Measurements from ENCODE around the gene ACBD7. TPM values are rescaled to one million over a fixed set of nuclear protein-coding genes. Genes with fewer than 3 reads are reported as not detected.

ACBD7 gene
- total and polyA plus RNA-seq, 9 of the 15 experiments (the other 6 are each of a cell fraction or from before 2014, with no cell fraction given) = 0.21 to 3.2 (median 0.84) TPM

- no peak for TF ChIP-seq BRF2 (IDR thresholded peaks at IDR 0.05; ENCODE audit: borderline replicate concordance, insufficient read depth, insufficient read length)
- no peak for TF ChIP-seq RERE (CRISPR knock-in tag; IDR thresholded peaks at IDR 0.05; ENCODE audit: borderline replicate concordance)
- TF ChIP-seq HDGF (IDR thresholded peaks at IDR 0.05) = no peak
- TF ChIP-seq ZNF79 (CRISPR knock-in tag; IDR thresholded peaks at IDR 0.05; ENCODE audit: low read depth) = no peak
- peak; percentile 59; the same call in 1 of the 2 replicates for TF ChIP-seq CREM (IDR thresholded peaks at IDR 0.05; ENCODE audit: low read depth)
- no peak; the same call in 1 of the 2 replicates for TF ChIP-seq ELK3 (CRISPR knock-in tag; IDR thresholded peaks at IDR 0.05)
- TF ChIP-seq NBN (IDR thresholded peaks at IDR 0.05; ENCODE audit: low read depth) = no peak
- no peak for TF ChIP-seq KAT7 (CRISPR knock-in tag; IDR thresholded peaks at IDR 0.05; ENCODE audit: borderline replicate concordance)
- TF ChIP-seq MAFF (IDR thresholded peaks at IDR 0.05; ENCODE audit: low read length) = no peak; the same call in 1 of the 2 replicates
- no peak for TF ChIP-seq ARID2 (IDR thresholded peaks at IDR 0.05)
- no peak for TF ChIP-seq STAG1 (CRISPR knock-in tag; IDR thresholded peaks at IDR 0.05; ENCODE audit: borderline replicate concordance)
- peak; percentile 83 for TF ChIP-seq CREB3L1 (IDR thresholded peaks at IDR 0.05; ENCODE audit: borderline replicate concordance, low read depth)
- no peak for TF ChIP-seq SRSF3 (IDR thresholded peaks at IDR 0.05; ENCODE audit: insufficient read depth, low read length)
- TF ChIP-seq MYNN (IDR thresholded peaks at IDR 0.05) = no peak
- TF ChIP-seq MYNN (CRISPR knock-in tag; IDR thresholded peaks at IDR 0.05) = no peak
- TF ChIP-seq TAF15 (IDR thresholded peaks at IDR 0.05; ENCODE audit: low read depth, low read length) = no peak
- TF ChIP-seq GATA2 (CRISPR knock-in tag; IDR thresholded peaks at IDR 0.05) = no peak
- peak; percentile 62; the same call in 1 of the 2 replicates for TF ChIP-seq ZBTB43 (CRISPR knock-in tag; IDR thresholded peaks at IDR 0.05)
Measured at GRCh38 chr10:15097011-15097812, 8.6 kb upstream of the ACBD7 start, which contains the start of gene RPP38 (continued).
